Right ventricle myocardium superior (tissue), 1 donor: ENCODE results near the gene ZAP70. TPM values are rescaled to one million over a fixed set of nuclear protein-coding genes. Genes with fewer than 3 reads are reported as not detected.

ENCODE experiments used
- ATAC-seq: fragments of 200-7000 bp; cut with Tn5 transposase; one replicate; pipeline ENCODE4 v1.9.1; 2020; ENCODE audit warnings: mild to moderate bottlenecking; ENCODE audit not compliant: poor library complexity
- DNase-seq: peaks from one replicate; pipeline ENCODE4 v3.0.0-alpha.2; 2020
- intact Hi-C: fragments of 100-400 bp; cut with DNase I; formaldehyde crosslinking; loops from one replicate; pipeline ENCODE4 v1.11.2; 2022
- total RNA-seq: library from RNA; stranded (reverse); fragmentation: NEBNext Ultra II Directional; extraction: Animal tissue kit (Norgen Biotek cat#: 25700); gene quantifications from one replicate; pipeline ENCODE4 v1.2.1, GENCODE V29; 2021
- donor health status: DM: no; HTN: yes; CAD: no; lungs with severe emphysema.

ZAP70 gene
- total RNA-seq, 1 donor from 2014 or later, result 0.70 TPM

GRCh38 chr2:97761192-97761591 lies 47.8 kb downstream of the ZAP70 start:
- no peak for DNase-seq
- ATAC-seq, result no peak
- intact Hi-C loops, result no loop called here

- ATAC-seq (no peak), DNase-seq (no peak)
- intact Hi-C loops, result no loop called here
Measured at GRCh38 chr2:97763176-97763845, 49.9 kb downstream of the ZAP70 start.

GRCh38 chr2:97764559-97765263 lies 51.3 kb downstream of the ZAP70 start:
- intact Hi-C loops, result no loop called here
- DNase-seq, result no peak
- no peak for ATAC-seq

- intact Hi-C loops, result no loop called here
- ATAC-seq, result no peak
- DNase-seq, result no peak
Measured at GRCh38 chr2:97765933-97766332, 52.6 kb downstream of the ZAP70 start.

- peak; percentile 43 for ATAC-seq
- intact Hi-C loops, result no loop called here
- no peak for DNase-seq
Measured at GRCh38 chr2:97766567-97766966, 53.2 kb downstream of the ZAP70 start.

GRCh38 chr2:97769308-97769707 lies 55.9 kb downstream of the ZAP70 start:
- DNase-seq, result no peak
- intact Hi-C loops, result no loop called here
- ATAC-seq, result peak; percentile 85

GRCh38 chr2:97769711-97770110 lies 56.3 kb downstream of the ZAP70 start:
- no peak for DNase-seq
- intact Hi-C loops, result no loop called here
- ATAC-seq, result peak; percentile 4

GRCh38 chr2:97770445-97770844 lies 57.1 kb downstream of the ZAP70 start:
- ATAC-seq (no peak), DNase-seq (no peak)
- intact Hi-C loops, result no loop called here

GRCh38 chr2:97774425-97774824 lies 61.0 kb downstream of the ZAP70 start:
- ATAC-seq, result peak; percentile 45
- intact Hi-C loops, result no loop called here
- DNase-seq, result no peak

- ATAC-seq, result no peak
- intact Hi-C loops, result no loop called here
- DNase-seq, result no peak
Measured at GRCh38 chr2:97775074-97775473, 61.7 kb downstream of the ZAP70 start.

GRCh38 chr2:97779141-97779540 lies 65.8 kb downstream of the ZAP70 start:
- intact Hi-C loops, result no loop called here
- no peak for ATAC-seq
- DNase-seq, result no peak

GRCh38 chr2:97781981-97782380 lies 68.6 kb downstream of the ZAP70 start:
- ATAC-seq, result peak; percentile 64

GRCh38 chr2:97784953-97785352 lies 71.6 kb downstream of the ZAP70 start:
- DNase-seq (no peak), ATAC-seq (no peak)
- intact Hi-C loops, result no loop called here

More at GRCh38 chr2:97781981-97782380, 68.6 kb downstream of the ZAP70 start:
- DNase-seq, result no peak
- intact Hi-C loops, result no loop called here

GRCh38 chr2:97785818-97786217 lies 72.4 kb downstream of the ZAP70 start:
- ATAC-seq, result no peak
- intact Hi-C loops, result no loop called here
- DNase-seq, result no peak

- ATAC-seq, result peak; percentile 22
- no peak for DNase-seq
- intact Hi-C loops, result no loop called here
Measured at GRCh38 chr2:97788986-97789644, 75.7 kb downstream of the ZAP70 start.

Other genes with a start within 250 kb of the ZAP70 start
- 2.6 TPM for gene ANKRD36B, start 123.7 kb upstream of the ZAP70 start, total RNA-seq
- gene COX5B, start 67.5 kb upstream of the ZAP70 start, total RNA-seq, result 1,337 TPM
- gene ACTR1B, start 49.5 kb upstream of the ZAP70 start, total RNA-seq, result 54.5 TPM
- 1.2 TPM for gene C2orf92, start 43.9 kb upstream of the ZAP70 start, total RNA-seq